Right kidney (tissue), 1 donor: Measurements from ENCODE around the gene ATXN7.

Source experiments
- DNase-seq: peaks from one replicate; pipeline ENCODE4 v3.0.0-alpha.2; 2016

Gene ATXN7

DNA sequence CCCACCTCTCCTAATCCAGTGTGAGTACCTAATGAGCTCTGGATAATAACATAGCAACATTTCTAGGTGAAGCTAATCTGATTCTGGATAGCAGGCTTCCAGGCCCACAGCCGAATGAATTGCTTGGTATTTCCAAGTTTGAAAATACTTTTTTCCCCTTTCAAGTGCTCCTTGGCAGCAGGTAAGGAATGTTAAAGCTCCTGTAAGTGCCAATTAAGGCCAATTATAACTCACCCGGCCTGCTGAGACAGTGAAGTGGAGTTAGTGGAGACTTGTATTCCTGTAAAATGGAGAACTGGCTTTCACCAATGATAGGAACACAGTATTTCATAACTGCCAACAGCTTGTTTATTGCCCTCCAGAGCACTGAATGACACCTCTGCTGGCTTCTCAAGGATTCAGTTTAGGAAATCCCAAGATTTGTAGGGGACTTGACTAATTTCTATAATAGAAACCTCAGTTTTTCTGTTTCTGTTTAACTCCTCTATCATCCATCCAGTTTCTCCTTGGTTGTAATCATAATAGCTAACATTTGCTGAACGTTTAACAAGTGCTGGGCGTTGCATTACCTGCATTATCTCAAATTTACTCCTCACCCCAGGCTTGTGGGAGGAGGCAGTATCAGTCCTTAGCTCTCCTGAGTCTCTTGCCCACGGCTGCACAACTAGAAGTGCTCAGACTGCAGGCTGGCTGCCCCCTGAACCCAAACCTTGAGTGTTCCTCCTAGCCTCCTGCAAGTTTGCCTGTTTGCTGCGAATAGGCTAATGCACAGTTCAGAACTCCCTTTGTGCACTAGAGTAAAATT lies 101.2 kb downstream of the ATXN7 start:
- no peak for DNase-seq

DNA sequence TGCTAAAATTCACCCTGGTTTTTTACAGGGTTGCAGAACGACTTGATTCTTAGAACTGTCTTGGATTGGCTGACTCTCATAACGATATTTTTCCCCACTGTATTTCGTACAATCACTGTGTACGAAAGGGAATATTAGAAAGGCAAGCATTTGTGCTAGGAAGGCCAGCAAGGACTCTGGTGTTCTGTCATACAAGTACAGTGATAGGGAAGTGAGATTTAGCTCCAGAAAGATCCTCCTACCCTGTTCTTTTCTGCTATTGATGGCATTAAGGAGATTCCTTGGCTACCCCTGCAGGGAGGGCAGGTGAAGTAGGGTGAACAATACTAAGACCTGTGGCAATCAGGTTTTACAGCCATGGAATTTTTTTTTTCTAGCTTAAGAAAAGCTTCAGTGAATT lies 102.3 kb downstream of the ATXN7 start:
- DNase-seq = no peak

DNA sequence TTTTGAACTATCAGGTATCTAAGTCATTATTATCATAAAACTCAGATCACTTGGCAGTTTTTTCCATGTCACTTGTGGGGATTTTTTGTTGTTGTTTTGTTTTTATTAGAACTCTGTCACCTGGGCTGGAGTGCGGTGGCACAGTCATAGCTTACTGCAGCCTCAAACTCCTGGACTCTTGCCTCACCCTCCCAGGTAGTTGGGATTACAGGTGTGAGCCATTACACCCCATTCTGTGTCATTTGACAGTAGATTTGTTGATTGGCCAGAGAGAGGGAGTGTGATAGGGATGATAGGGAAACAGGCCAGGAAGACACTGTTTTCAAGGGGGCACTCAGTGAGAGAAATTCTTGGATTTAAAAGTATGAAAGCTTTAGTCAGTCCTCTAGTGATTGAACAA lies 103.2 kb downstream of the ATXN7 start:
- no peak for DNase-seq

DNA sequence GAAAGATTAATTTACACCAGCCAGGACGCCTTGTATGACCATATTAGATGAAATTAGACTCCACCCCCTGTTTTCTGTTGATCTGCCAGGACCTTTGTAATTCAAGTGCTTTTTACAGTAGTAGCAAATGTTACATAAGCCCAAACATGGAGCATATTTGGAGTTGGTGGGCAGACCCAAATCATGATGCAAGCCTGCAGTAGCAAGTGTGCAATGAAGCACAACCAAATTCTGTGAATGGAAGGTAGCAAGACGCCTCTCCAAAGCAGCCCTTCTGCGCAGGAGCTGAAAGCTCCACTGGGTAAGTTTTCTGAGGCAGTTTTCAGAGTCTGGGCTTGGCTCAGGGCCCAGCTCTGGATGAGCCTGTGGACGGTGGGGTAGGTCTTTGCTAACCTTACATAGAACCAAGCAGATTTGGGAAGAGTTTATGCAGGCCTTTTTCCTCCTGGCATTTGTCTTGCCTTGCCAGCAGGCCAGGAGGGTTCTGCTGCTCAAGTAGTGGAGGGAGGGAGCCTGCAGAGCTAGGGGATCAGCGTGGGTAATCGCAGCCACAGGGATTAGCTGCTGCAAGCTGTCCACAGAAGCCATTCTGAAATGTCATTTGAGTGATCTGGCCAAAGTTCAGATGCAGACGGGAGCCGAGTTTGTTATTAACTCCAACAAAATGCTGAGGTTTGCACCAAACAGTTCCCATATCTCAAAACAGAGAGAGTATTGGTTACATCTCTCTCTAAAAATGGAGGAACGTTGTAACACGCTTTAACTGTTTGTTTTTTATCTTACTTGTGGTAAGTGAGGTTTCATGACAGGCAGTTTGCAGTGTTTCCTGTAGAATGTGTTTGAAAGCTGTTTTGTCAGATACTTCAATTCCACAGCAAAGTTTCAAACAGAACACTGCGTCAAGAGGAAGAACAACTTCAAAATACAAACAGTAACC lies 104.3 kb downstream of the ATXN7 start:
- peak; percentile 47 for DNase-seq

DNA sequence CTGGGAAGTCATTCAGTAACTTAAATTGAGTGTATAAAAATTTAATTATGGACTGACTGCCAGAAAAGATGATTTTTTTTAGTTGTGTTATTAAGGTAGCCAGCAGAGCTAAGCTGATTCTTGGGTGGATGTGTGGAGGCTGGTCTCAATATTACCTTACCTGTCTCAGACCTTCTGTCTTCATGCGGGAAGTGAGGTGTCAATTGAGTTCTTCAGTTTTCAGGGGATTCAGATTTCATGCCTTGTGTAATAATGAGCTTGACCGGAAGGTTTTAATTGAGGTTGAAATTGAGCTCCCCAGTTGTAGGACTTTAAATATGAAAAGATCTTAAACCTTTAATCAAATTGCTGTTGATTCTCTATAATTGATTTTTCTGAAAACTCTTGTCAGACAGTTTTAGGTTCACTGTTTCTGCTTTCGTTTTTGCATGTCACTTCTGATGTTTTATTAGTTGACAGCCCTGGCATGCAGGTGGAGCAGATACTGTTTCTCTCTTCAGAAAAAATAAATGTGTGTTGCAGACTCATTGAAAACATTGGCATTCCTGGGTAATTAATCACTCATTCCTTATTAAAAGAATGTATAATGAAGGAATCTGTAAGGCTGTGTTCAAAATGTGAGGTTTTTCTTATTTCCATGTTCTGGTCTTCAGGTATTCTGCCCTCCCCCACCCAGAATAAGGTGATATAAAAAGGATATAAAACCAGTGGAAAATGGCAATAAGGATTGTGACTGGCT lies 105.1 kb downstream of the ATXN7 start:
- DNase-seq = no peak

DNA sequence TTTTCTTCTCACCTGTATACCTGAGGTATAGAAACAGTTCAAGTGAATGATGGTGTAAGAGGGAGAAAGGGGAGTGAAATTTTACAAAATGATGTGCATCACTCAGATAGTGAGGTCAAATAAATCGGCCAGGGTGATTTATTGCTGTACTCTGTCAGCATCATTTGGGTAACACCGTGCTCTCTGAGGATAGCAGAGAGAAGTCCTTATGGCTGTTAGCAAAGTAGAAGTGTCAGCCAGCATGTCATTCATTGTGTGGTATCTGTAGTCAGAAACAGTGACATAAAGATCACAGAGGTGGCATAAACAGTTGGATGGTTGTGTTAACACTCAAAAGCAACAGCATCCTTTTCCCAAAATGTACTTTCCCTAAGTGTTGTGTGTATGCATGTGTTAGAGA lies 106.2 kb downstream of the ATXN7 start:
- no peak for DNase-seq

DNA sequence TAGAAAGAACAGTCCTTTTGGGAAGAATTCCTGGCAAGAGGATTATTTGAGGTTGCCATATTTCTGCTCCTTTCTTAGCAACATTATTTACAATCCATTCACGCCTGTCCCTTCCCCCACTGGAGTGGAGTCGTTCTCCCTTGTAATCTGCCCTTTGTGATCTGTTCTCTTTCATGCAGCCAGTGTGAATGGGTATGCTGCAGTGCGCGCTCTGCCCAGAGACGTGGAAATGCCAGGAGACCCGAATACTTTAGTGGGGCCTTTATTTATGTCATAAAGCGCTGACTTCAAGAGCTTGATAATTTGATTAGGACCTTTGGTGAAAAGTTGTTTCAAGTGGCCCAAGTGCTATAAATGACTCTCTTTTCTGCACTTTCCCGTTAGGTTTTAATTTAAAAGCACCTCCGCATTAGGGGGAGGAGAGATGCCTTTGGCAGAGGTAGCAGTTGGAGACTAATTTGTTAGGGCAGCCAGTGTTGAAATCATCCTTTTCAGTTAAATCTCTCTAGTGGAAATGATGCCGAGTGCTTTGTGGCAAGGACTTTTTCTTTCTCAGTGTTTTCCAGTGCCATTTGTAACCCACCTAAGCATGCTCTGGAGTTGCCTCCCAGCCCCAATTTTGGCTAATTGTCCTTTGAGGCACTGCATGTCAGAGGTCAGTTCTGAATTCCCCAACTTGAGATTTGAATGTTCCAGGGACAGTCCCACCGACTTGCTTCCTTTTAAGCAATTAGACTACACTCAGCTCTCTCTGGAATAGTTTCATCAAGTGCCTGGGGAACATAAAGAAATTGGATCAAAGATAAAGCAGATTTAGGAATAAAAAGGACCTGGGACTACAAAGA lies 107.2 kb downstream of the ATXN7 start:
- no peak for DNase-seq

DNA sequence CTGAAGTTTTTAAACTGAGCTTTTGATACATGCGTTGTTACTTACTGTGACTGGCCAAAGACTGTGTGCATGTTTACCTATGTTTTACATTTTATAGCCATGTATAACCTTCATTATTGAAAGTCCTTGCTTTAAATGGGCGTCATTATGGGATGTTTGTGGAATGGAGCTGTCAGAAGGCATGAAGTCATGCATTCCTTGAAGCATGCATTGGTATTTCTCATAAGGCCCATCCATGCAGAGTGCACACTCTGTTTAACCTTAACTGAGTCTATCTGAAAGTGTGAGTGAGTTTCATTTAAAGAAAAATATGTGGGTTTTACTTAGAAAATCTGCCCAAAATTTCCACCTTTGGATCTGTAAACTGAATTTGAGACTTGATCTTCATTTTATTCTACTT lies 108.5 kb downstream of the ATXN7 start:
- no peak for DNase-seq

DNA sequence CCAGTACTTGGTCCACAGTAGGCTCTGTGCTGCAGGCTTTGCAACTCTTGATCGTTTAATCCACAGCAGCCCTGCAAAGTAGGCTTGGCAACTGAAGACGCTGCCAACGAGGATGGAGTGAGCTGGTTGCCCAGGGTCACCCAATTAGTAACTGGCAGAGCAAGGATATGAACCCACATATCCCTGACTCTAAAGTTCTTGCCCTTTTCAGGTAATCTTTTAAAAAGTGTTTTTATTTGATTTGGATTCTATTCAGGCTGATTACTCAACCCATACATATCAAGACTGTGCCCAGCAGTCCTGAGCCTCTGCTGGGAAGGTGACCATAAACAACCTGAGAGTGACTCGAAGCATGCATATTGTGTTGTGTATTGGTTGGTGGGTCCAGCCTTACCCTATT lies 109.3 kb downstream of the ATXN7 start:
- no peak for DNase-seq

DNA sequence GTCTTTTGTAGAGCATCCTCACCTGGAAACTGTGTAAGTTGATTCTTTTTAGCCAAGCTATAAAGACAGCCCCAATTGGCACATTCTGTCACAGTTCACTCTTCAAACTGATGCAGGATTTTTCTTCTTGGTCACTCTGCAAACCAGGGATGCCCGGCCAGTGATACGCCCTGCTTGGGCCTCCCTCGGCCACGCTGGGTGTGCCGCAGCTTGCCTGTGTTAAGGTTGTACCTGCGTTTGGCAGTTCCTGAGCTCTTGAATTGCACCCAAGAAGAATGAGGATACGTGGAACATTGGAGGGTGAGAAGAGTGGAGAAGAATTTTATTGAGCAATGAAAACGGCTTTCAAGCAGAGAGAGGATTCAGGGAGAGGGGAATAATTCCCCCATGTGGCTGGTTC lies 109.7 kb downstream of the ATXN7 start:
- no peak for DNase-seq

DNA sequence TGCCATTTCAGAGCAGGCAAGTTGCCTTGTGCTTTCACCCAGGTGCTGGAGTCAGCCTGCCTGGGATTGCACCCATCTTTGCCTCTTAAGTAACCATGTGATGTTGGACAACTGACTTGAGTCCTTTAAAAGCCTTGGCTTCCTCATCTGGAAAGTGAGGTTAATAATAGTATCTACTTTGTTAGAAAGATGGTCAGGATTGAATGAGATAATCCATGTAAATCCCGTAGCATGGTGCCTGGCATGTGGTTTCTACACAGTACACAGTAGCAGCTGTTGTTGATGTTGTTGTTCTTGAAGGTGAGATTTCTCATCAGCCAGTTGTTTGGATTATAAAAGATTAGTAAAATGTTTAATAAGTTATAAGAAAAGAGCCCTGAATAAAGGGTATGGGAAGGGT lies 110.8 kb downstream of the ATXN7 start:
- no peak for DNase-seq

DNA sequence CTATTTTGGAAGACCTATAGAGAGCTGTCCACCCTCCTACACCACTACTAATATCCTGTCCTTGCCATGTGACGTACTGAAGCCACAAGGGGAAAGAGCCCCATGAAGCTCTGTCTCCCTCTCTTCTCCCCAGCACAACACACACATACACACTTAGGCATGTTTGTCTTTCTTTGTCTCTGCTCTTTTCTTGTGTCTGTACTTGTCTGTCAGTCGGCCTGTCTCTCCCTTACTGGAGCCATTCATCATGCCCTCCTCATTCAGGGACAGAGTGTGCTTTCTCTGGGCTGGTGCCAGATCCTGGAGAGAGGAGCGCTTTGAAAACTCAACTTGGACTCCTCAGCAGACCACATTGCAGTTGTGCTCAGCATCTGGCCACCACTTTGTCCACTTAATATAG lies 112.1 kb downstream of the ATXN7 start:
- DNase-seq = no peak

DNA sequence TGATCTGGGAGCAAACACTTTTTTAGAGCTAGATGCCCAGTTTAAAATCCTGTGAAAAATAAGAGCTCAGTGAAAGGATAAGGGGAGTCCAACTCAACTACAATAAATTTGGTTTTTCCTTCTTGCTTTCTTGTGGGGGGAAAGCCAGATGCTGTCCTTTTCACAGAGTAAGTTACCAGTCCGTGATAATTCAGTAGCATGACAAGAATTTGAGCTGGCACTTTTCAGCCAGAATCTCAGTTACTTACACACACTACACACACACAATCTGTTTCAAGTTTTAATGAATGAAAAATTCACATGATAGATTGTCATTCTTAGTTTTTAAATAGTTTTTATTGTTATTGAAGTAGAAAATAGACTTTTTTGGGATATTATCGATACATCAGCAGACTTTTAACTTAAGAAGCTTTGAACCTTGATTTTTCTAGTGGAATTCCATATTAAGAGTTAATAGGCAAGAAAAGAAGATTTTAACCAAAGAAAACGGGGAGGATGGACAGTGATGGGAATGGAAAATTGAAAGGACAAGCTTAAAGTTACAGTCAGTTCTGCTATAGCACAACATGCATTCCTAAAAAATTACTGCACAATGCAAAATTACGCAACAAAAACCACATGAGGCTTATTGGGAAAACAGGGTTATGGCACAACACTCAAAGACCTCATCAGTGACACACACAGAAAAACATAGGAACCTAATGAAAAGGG lies 112.6 kb downstream of the ATXN7 start:
- no peak for DNase-seq

DNA sequence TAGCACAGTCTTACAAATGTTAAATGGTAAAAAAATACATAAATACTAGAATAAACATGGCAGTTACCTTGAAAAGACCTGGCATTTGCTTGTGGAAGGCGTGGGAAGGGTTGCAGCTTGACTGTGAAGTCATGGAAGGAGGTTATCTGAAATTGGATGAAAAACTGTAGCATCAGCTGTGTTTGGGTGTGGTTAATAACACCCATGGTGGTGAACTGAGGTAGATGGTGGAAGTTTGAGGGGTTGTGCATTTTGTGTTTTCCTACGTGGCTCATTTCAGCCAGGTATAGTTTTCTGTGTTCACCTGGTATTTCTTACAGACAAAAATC lies 113.2 kb downstream of the ATXN7 start:
- DNase-seq = no peak

DNA sequence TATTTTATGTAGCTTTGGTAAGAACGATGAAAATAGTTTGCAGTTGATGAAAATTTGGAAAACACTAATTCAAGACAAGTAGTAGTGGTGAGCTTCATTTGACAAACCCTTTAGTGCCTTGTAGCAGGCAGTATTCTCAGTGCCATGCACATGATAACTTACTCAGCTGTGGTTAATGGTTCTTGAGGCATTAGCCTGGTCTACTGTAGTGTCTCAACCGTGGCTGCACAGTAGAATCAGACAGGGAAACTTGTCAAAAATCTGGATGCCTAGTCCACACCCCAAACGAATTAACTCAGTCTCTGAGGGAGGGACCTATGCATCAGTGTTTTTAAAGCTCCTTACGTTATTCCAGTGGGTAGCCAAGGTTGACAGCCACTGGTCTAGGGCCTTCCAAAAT lies 114.2 kb downstream of the ATXN7 start:
- DNase-seq = no peak

DNA sequence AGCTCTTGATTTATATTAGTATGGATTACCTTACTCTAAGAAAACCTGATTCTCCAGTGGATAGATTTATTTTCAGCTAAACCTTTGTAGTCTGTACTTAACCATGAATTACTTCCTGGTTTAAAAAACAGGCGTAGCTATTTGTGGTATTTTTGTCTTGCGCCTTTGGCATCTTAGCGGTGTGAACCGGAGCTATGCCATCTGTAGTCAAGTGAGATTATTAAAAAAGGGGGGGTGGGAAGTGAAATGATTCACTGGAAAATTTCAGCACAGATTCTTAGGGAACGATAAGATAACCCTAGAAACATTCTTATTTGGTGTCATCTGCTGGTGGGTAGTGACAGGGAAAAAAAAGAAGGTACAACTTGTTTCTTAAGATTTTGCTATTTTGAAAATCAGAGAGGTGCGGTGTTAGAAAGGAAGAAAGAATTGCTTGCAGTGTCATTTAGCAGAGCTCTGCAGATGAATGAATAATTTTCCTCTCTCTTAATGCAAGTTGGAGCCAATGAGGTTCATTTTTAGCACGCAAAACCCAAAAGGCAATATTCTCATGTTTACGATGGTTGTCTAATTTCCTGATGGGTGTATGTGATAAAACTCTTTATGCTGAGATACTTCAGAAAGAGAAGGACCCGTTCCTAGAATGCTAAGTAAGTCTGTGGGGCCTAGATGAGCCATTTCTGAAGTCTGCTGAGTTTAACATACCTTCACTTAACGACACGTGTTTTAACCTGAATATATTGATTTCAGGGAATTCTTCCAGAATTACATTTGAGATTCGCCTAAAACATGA lies 115.6 kb downstream of the ATXN7 start:
- DNase-seq = no peak

DNA sequence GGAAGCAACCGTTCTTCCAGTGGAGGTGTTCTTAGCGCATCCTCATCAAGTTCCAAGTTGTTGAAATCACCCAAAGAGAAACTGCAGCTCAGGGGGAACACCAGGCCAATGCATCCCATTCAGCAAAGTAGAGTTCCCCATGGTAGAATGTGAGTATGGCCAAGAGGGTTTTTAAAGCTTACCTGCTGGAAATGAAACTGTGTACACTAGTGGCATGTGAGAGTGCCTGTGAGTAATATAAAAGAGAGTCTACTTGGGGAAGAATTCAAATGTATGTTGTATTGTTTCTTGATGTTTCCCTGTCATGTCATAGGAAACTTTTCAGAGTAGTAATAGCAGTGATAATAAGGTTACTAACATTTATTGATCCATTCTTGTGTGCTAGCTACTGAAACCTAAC lies 116.4 kb downstream of the ATXN7 start:
- DNase-seq = no peak

DNA sequence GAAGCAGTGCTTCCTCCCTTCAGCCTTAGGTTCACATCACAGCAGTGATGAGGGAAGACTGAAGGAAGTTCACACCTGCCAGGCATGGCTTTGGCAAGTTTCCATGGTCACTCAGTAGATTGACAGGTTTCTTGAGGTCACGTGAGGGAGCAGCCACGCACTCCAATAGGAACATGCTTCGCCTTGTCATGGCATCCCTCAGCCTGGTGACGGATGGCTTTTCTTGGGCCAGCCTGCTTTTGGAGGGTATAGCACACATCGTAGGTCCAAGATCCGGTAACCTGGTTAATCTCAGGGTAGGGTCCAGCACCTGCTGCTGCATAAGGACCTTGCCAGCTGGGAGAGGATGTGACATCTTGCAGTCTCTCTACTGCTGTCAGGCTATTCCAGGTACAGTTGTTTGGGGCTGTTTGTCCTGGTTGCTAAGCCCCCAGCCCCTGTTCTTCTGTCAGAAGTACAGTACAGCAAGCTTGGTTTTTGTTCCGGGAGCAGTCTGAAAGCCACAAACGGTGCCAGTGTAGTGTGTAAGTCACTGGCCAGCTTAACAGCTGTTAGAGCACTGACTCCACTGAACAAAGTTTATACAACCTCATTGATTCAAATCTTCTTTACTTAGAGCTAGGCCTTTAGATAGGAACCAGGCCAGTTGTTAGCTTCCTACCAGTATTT lies 117.3 kb downstream of the ATXN7 start:
- no peak for DNase-seq

DNA sequence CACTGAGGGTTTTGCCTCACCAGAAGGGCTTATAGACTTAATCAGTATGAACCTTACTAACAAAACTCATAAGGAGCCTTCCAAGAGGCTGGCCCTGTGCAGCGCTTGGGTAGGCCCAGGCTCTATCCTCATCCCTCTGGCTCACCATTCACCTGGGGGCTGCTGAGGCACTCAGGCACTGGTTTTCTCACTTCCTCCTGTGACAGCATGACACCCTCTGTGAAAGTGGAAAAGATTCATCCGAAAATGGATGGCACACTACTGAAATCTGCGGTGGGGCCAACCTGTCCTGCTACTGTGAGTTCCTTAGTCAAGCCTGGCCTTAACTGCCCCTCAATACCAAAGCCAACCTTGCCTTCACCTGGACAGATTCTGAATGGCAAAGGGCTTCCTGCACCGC lies 118.3 kb downstream of the ATXN7 start:
- DNase-seq = no peak

DNA sequence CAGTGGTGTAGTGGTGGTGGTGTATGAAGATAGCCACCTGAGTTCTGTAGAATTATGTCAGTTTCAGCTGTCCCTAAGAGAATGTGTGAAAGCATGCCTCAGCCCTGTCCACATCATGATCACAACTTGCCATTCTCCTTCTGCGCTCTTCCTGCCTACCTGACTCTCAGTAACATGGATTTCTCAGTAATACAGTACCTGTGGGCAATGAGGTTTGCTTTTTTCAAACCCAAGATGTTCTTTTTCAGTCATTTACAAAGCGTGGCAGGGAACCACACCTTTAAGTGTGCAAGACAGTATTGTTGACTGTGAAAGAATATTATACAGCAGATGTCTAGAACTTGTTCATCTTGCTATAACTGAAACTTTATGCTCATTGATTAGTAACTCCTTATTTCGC lies 120.7 kb downstream of the ATXN7 start:
- no peak for DNase-seq
